Esophagus muscularis mucosa (tissue), 4 donors: ENCODE data around the gene ARRB2. TPM values are rescaled to one million over a fixed set of nuclear protein-coding genes. Genes with fewer than 3 reads are reported as not detected.

ENCODE experiments used
- DNase-seq: peaks from one replicate; pipeline ENCODE4 v3.0.0-alpha.2; 2017; ENCODE audit errors: extremely low spot score
- H3K27ac ChIP-seq, 4 donors: fragments of 200-600 bp; sonication (generic); replicated peaks in 1 of 4; 1 replicate in 3 of 4; 2 replicates in 1 of 4; pipeline ENCODE4 v1.5.1; 2016 to 2019; ENCODE audit warnings: mild to moderate bottlenecking in 1 of 4
- H3K27me3 ChIP-seq, 4 donors: fragments of 200-600 bp; sonication (generic); one replicate each; pipeline versions ENCODE4 v1.5.1 to v1.6.0; 2016 to 2019
- H3K36me3 ChIP-seq, 4 donors: fragments of 200-600 bp; sonication (generic); one replicate each; pipeline ENCODE4 v1.5.1; 2016 to 2019
- H3K4me1 ChIP-seq, 4 donors: fragments of 200-600 bp; sonication (generic); one replicate each; pipeline ENCODE4 v1.5.1; 2016 to 2019
- H3K4me3 ChIP-seq, 4 donors: fragments of 200-600 bp; sonication (generic); 1 replicate in 2 of 4; 2 replicates in 2 of 4; pipeline ENCODE4 v1.5.1; 2016 to 2019; ENCODE audit warnings: mild to moderate bottlenecking in 4 of 4, moderate library complexity in 1 of 4
- H3K9me3 ChIP-seq, 4 donors: fragments of 200-600 bp; sonication (generic); 1 replicate in 3 of 4; 2 replicates in 1 of 4; pipeline ENCODE4 v1.5.1; 2016 to 2019
- EP300 ChIP-seq: sonication (generic); formaldehyde crosslinking; IDR thresholded peaks from one replicate; pipeline ENCODE4 v1.6.1; 2017; ENCODE audit warnings: antibody characterized with exemption
- POLR2A ChIP-seq: fragments of 450-650 bp; IDR thresholded peaks from one replicate; pipeline ENCODE4 v1.6.1; 2017; ENCODE audit warnings: antibody characterized with exemption, moderate library complexity, mild to moderate bottlenecking, low read depth
- POLR2AphosphoS5 ChIP-seq, 2 donors: sonication (generic); formaldehyde crosslinking; IDR thresholded peaks; one replicate each; pipeline ENCODE4 v1.6.1; 2017; ENCODE audit warnings: antibody characterized with exemption in 2 of 2
- WGBS: methylation state at CpG from one replicate; pipeline ENCODE4 v1.1.5; 2018; 5-methylcytosine and 5-hydroxymethylcytosine counted together
- intact Hi-C: fragments of 100-400 bp; cut with DNase I; formaldehyde crosslinking; loops from one replicate; pipeline ENCODE4 v1.15.1; 2023
- total RNA-seq, 4 donors: library from RNA; depleted of rRNA; stranded (reverse); fragments of >200 nt; gene quantifications; one replicate each; pipeline versions ENCODE4 v1.1.0 to v1.2.1, GENCODE V29; 2016
- TF ChIP-seq, protein P1 (sequence below), 3 experiments: fragments of 200-600 bp in 2 of 3; fragments of 450-650 bp in 1 of 3; sonication (generic) in 2 of 3; IDR thresholded peaks; one replicate each; pipeline ENCODE4 v1.5.1; 2017 to 2019; ENCODE audit warnings: antibody characterized with exemption in 3 of 3, mild to moderate bottlenecking in 2 of 3, moderate library complexity in 1 of 3

The ARRB2 gene
- total RNA-seq, 4 donors from 2014 or later: 25.4 to 41.4 (median 31.4) TPM

DNA sequence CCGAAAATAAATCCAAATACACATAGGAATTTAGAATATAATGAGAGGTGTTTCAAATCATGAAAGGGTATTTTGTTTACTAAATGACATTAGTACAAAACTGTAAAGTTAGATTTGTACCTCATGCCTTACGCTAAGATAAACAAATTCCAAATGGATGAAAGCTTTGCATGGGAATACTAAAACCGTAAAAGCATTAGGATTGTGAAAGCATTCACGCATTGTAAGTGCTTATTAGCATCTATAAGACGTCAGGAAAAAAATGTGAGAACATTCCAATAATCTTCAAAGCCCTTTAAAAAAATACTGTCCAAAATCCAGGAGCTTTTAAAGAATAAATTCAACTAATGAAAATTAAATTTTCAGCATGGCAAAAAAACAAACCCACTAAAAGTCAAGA lies 44.1 kb upstream of the ARRB2 start:
- intact Hi-C loops: no loop called here
- Histone ChIP-seq H3K9me3 (no peaks in the 10 kb centered on the region), H3K27ac (no peak overlapping the region), H3K4me1 (no peaks in the 10 kb centered on the region), H3K36me3 (peaks cover 0 to 14% (median 8%) of the 10 kb centered on the region in 4 donors), H3K4me3 (no peak overlapping the region), H3K27me3 (no peaks in the 10 kb centered on the region)
- 63% methylated on average over 5 of the region's 5 CpGs for WGBS
- TF ChIP-seq POLR2AphosphoS5 (IDR thresholded peaks at IDR 0.05): no peak
- TF ChIP-seq POLR2A: no peak
- TF ChIP-seq EP300: no peak
- TF ChIP-seq, protein P1, sequence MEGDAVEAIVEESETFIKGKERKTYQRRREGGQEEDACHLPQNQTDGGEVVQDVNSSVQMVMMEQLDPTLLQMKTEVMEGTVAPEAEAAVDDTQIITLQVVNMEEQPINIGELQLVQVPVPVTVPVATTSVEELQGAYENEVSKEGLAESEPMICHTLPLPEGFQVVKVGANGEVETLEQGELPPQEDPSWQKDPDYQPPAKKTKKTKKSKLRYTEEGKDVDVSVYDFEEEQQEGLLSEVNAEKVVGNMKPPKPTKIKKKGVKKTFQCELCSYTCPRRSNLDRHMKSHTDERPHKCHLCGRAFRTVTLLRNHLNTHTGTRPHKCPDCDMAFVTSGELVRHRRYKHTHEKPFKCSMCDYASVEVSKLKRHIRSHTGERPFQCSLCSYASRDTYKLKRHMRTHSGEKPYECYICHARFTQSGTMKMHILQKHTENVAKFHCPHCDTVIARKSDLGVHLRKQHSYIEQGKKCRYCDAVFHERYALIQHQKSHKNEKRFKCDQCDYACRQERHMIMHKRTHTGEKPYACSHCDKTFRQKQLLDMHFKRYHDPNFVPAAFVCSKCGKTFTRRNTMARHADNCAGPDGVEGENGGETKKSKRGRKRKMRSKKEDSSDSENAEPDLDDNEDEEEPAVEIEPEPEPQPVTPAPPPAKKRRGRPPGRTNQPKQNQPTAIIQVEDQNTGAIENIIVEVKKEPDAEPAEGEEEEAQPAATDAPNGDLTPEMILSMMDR (IDR thresholded peaks at IDR 0.05): no peak
- DNase-seq: no peak

DNA sequence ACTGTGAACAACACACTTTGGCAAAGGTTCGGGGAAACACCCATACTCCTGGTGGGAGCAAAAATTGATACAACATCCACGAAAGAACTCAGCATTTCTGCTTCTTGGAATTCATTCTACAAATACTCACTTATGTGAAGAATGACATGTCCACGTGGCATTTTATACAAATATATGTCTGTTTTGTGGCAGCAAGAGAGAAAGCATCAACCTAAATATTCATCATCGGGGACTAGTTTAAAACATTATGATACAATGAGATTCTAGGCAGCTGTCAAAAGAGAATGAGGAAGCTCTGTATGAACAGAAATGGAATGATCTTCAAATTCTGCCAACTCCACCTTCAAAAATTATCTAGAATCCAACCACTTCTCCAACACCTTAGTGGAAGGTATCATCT lies 43.3 kb upstream of the ARRB2 start:
- H3K27me3 ChIP-seq: no peaks in the 10 kb centered on the region
- 70% methylated on average over 4 of the region's 4 CpGs for WGBS
- intact Hi-C loops: no loop called here
- no peaks in the 10 kb centered on the region for H3K4me1 ChIP-seq
- TF ChIP-seq, protein P1 (IDR thresholded peaks at IDR 0.05): no peak
- TF ChIP-seq POLR2A: no peak
- no peak for TF ChIP-seq EP300
- no peak for TF ChIP-seq POLR2AphosphoS5 (IDR thresholded peaks at IDR 0.05)
- H3K36me3 ChIP-seq: peaks cover 0 to 23% (median 16%) of the 10 kb centered on the region in 4 donors
- DNase-seq: no peak
- no peak overlapping the region for H3K4me3 ChIP-seq
- no peak overlapping the region for H3K27ac ChIP-seq
- no peaks in the 10 kb centered on the region for H3K9me3 ChIP-seq

DNA sequence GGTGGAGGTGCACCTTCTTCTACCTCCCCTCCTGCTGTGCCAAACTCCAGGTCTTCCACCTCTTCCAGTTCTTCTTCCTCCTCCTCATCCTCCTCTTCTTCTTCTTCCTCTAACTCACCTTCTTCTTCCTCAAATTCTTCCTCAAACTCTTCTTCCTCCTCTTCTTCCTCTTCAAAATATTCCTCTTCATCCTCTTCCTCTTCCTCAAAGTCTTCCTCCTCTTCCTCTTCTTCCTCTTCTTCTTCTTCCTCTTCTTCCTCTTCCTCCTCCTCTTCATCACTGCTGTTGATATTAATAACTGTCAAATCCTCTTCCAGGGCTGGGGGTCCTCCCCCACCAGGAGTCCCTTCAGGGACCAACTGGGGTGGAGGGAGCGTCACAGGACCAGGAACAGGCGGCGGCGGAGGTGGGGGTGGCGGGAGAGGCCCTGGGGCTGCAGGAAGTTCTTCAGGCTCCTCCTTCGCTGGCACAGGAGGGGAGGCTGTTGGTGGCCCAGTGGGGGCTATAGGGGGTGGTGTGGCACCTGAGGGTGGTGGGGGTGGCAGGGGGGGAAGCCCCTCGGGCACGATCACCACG lies 38.3 kb upstream of the ARRB2 start:
- Histone ChIP-seq H3K4me3 (no peak overlapping the region), H3K36me3 (peaks cover 34 to 73% (median 66%) of the 10 kb centered on the region in 4 donors), H3K4me1 (peaks cover 0 to under 1% (median 0%) of the 10 kb centered on the region in 4 donors), H3K9me3 (no peaks in the 10 kb centered on the region), H3K27ac (no peak overlapping the region), H3K27me3 (no peaks in the 10 kb centered on the region)
- TF ChIP-seq, protein P1 (IDR thresholded peaks at IDR 0.05): no peak
- TF ChIP-seq EP300: no peak
- no peak for TF ChIP-seq POLR2AphosphoS5 (IDR thresholded peaks at IDR 0.05)
- TF ChIP-seq POLR2A: no peak
- no peak for DNase-seq
- intact Hi-C loops: no loop called here
- WGBS: 96% methylated on average over 5 of the region's 9 CpGs

DNA sequence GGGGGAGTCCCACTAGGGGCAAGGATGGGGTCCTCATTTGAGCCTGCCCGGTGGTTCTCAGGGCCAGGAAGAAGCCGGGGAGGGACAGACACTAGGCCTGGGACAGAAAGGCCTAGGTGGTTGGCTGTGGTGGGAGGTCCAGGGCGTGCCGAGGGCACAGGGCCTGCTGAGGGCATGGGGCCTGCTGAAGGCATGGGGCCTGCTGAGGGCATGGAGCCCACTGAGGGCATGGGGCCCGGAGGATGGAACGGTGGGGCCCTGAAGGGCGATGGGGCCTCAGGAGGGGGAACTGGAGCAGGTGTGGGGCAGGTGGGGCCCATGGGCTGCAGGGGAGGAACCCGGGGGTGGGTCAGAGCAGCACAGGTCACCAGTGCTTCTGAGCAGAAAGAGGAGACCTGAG lies 37.7 kb upstream of the ARRB2 start:
- H3K4me1 ChIP-seq: peaks cover 0 to 6% (median 3%) of the 10 kb centered on the region in 4 donors
- H3K27ac ChIP-seq: no peak overlapping the region
- peaks cover 37 to 79% (median 70%) of the 10 kb centered on the region in 4 donors for H3K36me3 ChIP-seq
- DNase-seq: no peak
- no peak overlapping the region for H3K4me3 ChIP-seq
- H3K9me3 ChIP-seq: no peaks in the 10 kb centered on the region
- H3K27me3 ChIP-seq: no peaks in the 10 kb centered on the region
- intact Hi-C loops: no loop called here
- WGBS: 97% methylated on average over 8 of the region's 8 CpGs
- TF ChIP-seq EP300: no peak
- no peak for TF ChIP-seq POLR2AphosphoS5 (IDR thresholded peaks at IDR 0.05)
- TF ChIP-seq, protein P1 (IDR thresholded peaks at IDR 0.05): no peak
- TF ChIP-seq POLR2A: no peak

DNA sequence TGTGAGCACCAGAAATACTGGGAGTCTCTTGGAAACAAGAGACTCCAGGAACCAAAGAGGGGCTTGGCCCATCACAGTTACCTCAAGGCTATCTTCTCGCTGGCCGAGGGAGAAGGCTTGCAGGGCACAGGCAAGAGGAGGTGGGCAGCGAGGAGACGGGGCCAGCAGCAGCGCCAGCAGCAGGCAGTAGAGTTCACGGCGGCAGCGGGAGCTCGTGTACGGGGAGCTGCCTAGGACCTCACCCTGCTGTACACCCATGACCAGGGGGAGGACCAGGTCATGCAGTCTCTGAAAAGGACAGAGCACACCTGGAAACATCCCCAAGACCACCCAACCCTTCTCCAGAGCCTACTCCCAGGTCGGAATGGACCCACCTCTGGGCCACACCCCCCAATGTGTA lies 37.3 kb upstream of the ARRB2 start:
- no peak overlapping the region for H3K27ac ChIP-seq
- no peak for DNase-seq

More for the DNA sequence above, 37.3 kb upstream of the ARRB2 start:
- intact Hi-C loops: no loop called here
- Histone ChIP-seq H3K9me3 (no peaks in the 10 kb centered on the region), H3K4me3 (no peak overlapping the region), H3K36me3 (peaks cover 39 to 83% (median 74%) of the 10 kb centered on the region in 4 donors), H3K4me1 (peaks cover 0 to 7% (median 3%) of the 10 kb centered on the region in 4 donors), H3K27me3 (no peaks in the 10 kb centered on the region)
- no peak for TF ChIP-seq EP300
- WGBS: 87% methylated on average over 11 of the region's 11 CpGs
